HepG2 (cell line): ENCODE data around the gene RCHY1. TPM values are rescaled to one million over a fixed set of nuclear protein-coding genes. Genes with fewer than 3 reads are reported as not detected.
A peak's percentile ranks its signal among the peaks of the same experiment; 100 is the strongest.

Experiments
- ATF6 ChIP-seq: sonication (generic); formaldehyde crosslinking; conservative IDR thresholded peaks from 2 replicates; pipeline ENCODE4 v1.4.0; 2020; ENCODE audit warnings: missing genetic modification reagents
- CENPT ChIP-seq: sonication (generic); formaldehyde crosslinking; IDR thresholded peaks from 2 replicates; pipeline ENCODE4 v1.8.0; 2022; ENCODE audit warnings: low read depth, mild to moderate bottlenecking, moderate library complexity, missing genetic modification reagents
- CHCHD3 ChIP-seq: sonication (generic); formaldehyde crosslinking; IDR thresholded peaks from 2 replicates; pipeline ENCODE4 v1.8.0; 2022; ENCODE audit warnings: mild to moderate bottlenecking, missing genetic modification reagents, moderate library complexity
- HIVEP1 ChIP-seq: sonication (generic); formaldehyde crosslinking; IDR thresholded peaks from 2 replicates; pipeline ENCODE4 v1.4.0; 2020; ENCODE audit warnings: mild to moderate bottlenecking, missing genetic modification reagents
- JARID2 ChIP-seq: sonication (generic); formaldehyde crosslinking; IDR thresholded peaks from 2 replicates; pipeline ENCODE4 v1.8.1; 2023; ENCODE audit warnings: missing genetic modification reagents, inconsistent platforms; ENCODE audit not compliant: insufficient replicate concordance
- JUND ChIP-seq: sonication (generic); formaldehyde crosslinking; IDR thresholded peaks from 2 replicates; pipeline ENCODE4 v1.8.0; 2022; ENCODE audit warnings: mild to moderate bottlenecking, missing genetic modification reagents
- KDM5B ChIP-seq: sonication (generic); formaldehyde crosslinking; IDR thresholded peaks from 2 replicates; pipeline ENCODE4 v1.4.0; 2020; ENCODE audit warnings: missing genetic modification reagents, mild to moderate bottlenecking, borderline replicate concordance
- MAFF ChIP-seq: IDR thresholded peaks from 2 replicates; pipeline ENCODE4 v1.6.1; 2011; ENCODE audit warnings: low read depth, low read length, improper control_type of control experiment
- NFE2L1 ChIP-seq: sonication (generic); formaldehyde crosslinking; IDR thresholded peaks from 2 replicates; pipeline ENCODE4 v1.4.0; 2020; ENCODE audit warnings: missing genetic modification reagents, mild to moderate bottlenecking, borderline replicate concordance
- PRMT3 ChIP-seq: sonication (generic); formaldehyde crosslinking; IDR thresholded peaks from 2 replicates; pipeline ENCODE4 v1.8.1; 2022; ENCODE audit warnings: low read depth, mild to moderate bottlenecking, moderate library complexity, missing genetic modification reagents, borderline replicate concordance
- REST ChIP-seq, 2 experiments: IDR thresholded peaks; 2 replicates each; pipeline ENCODE4 v1.6.1; 2011 to 2012; ENCODE audit warnings: low read length in 2 of 2, borderline replicate concordance in 1 of 2, low read depth in 1 of 2, mild to moderate bottlenecking in 1 of 2, moderate library complexity in 1 of 2
- SATB2 ChIP-seq: sonication (generic); formaldehyde crosslinking; IDR thresholded peaks from 2 replicates; pipeline ENCODE4 v1.5.0; 2020; ENCODE audit warnings: missing genetic modification reagents
- SRY ChIP-seq: sonication (generic); formaldehyde crosslinking; IDR thresholded peaks from 2 replicates; pipeline ENCODE4 v1.8.0; 2022; ENCODE audit warnings: mild to moderate bottlenecking, missing genetic modification reagents
- ZBTB8A ChIP-seq: sonication (generic); formaldehyde crosslinking; IDR thresholded peaks from 2 replicates; pipeline ENCODE4 v1.4.0; 2020; ENCODE audit warnings: mild to moderate bottlenecking, low read depth, missing genetic modification reagents, borderline replicate concordance
- ZKSCAN5 ChIP-seq: sonication (generic); formaldehyde crosslinking; IDR thresholded peaks from 2 replicates; pipeline ENCODE4 v1.5.1; 2020; ENCODE audit warnings: mild to moderate bottlenecking, missing genetic modification reagents
- ZNF33B ChIP-seq: sonication (generic); formaldehyde crosslinking; IDR thresholded peaks from 2 replicates; pipeline ENCODE4 v1.5.1; 2020; ENCODE audit warnings: mild to moderate bottlenecking, missing genetic modification reagents
- ZNF350 ChIP-seq: sonication (generic); formaldehyde crosslinking; IDR thresholded peaks from 2 replicates; pipeline ENCODE4 v1.4.0; 2020; ENCODE audit warnings: mild to moderate bottlenecking, low read depth, missing genetic modification reagents, borderline replicate concordance
- ZNF496 ChIP-seq: sonication (generic); formaldehyde crosslinking; IDR thresholded peaks from 2 replicates; pipeline ENCODE4 v1.8.1; 2023; ENCODE audit warnings: mild to moderate bottlenecking, moderate library complexity, missing genetic modification reagents; ENCODE audit not compliant: insufficient replicate concordance
- ZNF724P ChIP-seq: sonication (generic); formaldehyde crosslinking; IDR thresholded peaks from 2 replicates; pipeline ENCODE4 v1.8.0; 2022; ENCODE audit warnings: missing genetic modification reagents, borderline replicate concordance
- ZNF788 ChIP-seq: sonication (generic); formaldehyde crosslinking; IDR thresholded peaks from 2 replicates; pipeline ENCODE4 v1.5.0; 2020; ENCODE audit warnings: mild to moderate bottlenecking, missing genetic modification reagents, borderline replicate concordance
- ZNF790 ChIP-seq: sonication (generic); formaldehyde crosslinking; IDR thresholded peaks from 2 replicates; pipeline ENCODE4 v1.8.0; 2022; ENCODE audit warnings: missing genetic modification reagents, mild to moderate bottlenecking, borderline replicate concordance
- polyA plus RNA-seq, 8 experiments: library from polyadenylated mRNA; depleted of rRNA in 3 of 8; stranded (reverse) in 7 of 8; unstranded in 1 of 8; fragments of >200 nt; fragmentation: Illumina TruSeq in 4 of 8; extraction: Trizol in 4 of 8; gene quantifications; 2 replicates each; pipeline versions ENCODE4 v1.2.1 to v1.2.3, GENCODE V29; 2011 to 2016; ENCODE audit warnings: low read depth in 4 of 8, missing spikeins in 1 of 8, mixed read lengths in 1 of 8; ENCODE audit not compliant: insufficient read depth in 1 of 8
- total RNA-seq, 5 experiments: library from RNA; depleted of rRNA; stranded (reverse); fragments of >200 nt; fragmentation: Illumina TruSeq; extraction: Trizol; gene quantifications; 2 replicates each; pipeline ENCODE4 v1.2.3, GENCODE V29; 2016; ENCODE audit warnings: low read depth in 1 of 5
- TF ChIP-seq, protein P1 (sequence below): sonication (generic); formaldehyde crosslinking; IDR thresholded peaks from 2 replicates; pipeline ENCODE4 v1.4.0; 2020; ENCODE audit warnings: low read depth, mild to moderate bottlenecking, missing genetic modification reagents

The RCHY1 gene
- total and polyA plus RNA-seq, 2 of the 13 experiments (the other 11 are each of a cell fraction or from before 2014, with no cell fraction given), result 19.9 to 30.5 TPM

DNA sequence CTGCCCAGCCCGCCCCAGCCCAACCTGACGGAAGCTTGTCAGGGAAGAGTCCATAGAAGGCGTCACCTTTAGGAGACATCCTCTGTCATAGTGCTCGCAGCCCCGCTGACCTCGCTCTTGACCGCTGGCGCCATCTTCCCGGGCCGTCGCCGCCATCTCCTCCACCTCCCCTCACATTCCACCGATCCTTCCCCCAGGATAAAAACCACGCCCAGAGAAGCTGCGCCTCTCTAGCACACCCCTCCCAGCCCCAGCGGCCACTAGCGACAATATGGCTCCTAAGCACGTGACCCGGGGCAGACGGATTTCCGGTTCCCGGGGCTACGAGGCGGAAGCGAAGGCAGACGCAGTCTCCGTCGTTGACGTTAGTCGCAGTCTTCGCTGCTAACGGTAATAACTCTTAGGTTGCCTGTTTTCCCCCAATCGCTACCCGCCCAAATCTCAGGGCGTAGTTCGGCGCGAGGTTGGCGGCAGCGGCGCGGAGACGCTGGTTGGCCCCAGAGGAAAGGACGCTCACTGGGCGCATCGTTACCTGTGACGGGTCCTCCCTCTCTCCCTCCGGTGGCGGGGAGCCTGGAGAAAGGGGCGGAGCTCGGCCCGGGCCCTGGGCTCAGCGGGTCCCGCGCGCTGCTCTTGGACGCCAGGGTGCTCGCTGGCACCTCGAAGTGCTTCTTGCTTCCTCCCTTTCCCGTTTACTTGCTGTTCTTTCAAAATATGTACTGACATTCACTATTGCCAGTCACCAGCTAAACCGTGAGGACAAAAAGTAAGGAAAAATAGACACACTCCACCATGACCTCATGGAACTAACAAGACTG is at the start of gene RCHY1, which contains the start of gene THAP6 (continued):
- TF ChIP-seq REST (IDR thresholded peaks at IDR 0.05; ENCODE audit: borderline replicate concordance in 1 of 2, low read depth in 1 of 2, low read length in 2 of 2) (peak in 1 of 2 experiments; percentile 74; a peak in 1 of 4 replicates), JARID2 (CRISPR knock-in tag) (no peak), CHCHD3 (CRISPR knock-in tag) (peak; percentile 75; the same call in 1 of the 2 replicates), ZNF496 (CRISPR knock-in tag) (no peak), SRY (CRISPR knock-in tag) (peak; percentile 75), NFE2L1 (CRISPR knock-in tag) (no peak), SATB2 (CRISPR knock-in tag) (no peak), JUND (no peak), ZNF788 (peak; percentile 67; the same call in 1 of the 2 replicates), ZNF724P (CRISPR knock-in tag) (peak; percentile 92), CENPT (CRISPR knock-in tag) (no peak), PRMT3 (CRISPR knock-in tag) (no peak; the same call in 1 of the 2 replicates), KDM5B (CRISPR knock-in tag) (peak; percentile 78; the same call in 1 of the 2 replicates), ATF6 (CRISPR knock-in tag) (0 out of 2 replicates have a peak, but pooled peaks have one; percentile 48), ZKSCAN5 (CRISPR knock-in tag) (no peak), ZBTB8A (CRISPR knock-in tag) (no peak), ZNF350 (peak; percentile 94), ZNF33B (no peak), HIVEP1 (CRISPR knock-in tag) (peak; percentile 79), MAFF (no peak), ZNF790 (CRISPR knock-in tag) (no peak)
- TF ChIP-seq, protein P1, sequence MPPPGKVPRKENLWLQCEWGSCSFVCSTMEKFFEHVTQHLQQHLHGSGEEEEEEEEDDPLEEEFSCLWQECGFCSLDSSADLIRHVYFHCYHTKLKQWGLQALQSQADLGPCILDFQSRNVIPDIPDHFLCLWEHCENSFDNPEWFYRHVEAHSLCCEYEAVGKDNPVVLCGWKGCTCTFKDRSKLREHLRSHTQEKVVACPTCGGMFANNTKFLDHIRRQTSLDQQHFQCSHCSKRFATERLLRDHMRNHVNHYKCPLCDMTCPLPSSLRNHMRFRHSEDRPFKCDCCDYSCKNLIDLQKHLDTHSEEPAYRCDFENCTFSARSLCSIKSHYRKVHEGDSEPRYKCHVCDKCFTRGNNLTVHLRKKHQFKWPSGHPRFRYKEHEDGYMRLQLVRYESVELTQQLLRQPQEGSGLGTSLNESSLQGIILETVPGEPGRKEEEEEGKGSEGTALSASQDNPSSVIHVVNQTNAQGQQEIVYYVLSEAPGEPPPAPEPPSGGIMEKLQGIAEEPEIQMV (CRISPR knock-in tag), result no peak
